Thoracic aorta (tissue), 2 donors: ENCODE results near the gene SIK1. TPM values are rescaled to one million over a fixed set of nuclear protein-coding genes. Genes with fewer than 3 reads are reported as not detected.

Experiments
- ATAC-seq: fragments of 150-250 bp; one replicate; pipeline ENCODE4 v1.8.0; 2017; ENCODE audit warnings: low read depth; ENCODE audit not compliant: insufficient number of reproducible peaks, low FRiP score
- DNase-seq: peaks from one replicate; pipeline ENCODE4 v3.0.0-alpha.2; 2020; ENCODE audit warnings: low spot score
- H3K27ac ChIP-seq, 2 donors: fragments of 200-600 bp; sonication (generic); 1 replicate in 1 of 2; 2 replicates in 1 of 2; pipeline ENCODE4 v1.5.1; 2016; ENCODE audit warnings: mild to moderate bottlenecking in 2 of 2, moderate library complexity in 2 of 2
- H3K27me3 ChIP-seq: fragments of 200-600 bp; sonication (generic); replicated peaks from 2 replicates; pipeline ENCODE4 v1.6.0; 2016; ENCODE audit warnings: mild to moderate bottlenecking; ENCODE audit not compliant: insufficient read depth
- H3K36me3 ChIP-seq: fragments of 200-600 bp; sonication (generic); one replicate; pipeline ENCODE4 v1.5.1; 2016
- H3K4me1 ChIP-seq, 2 donors: fragments of 200-600 bp; sonication (generic); 1 replicate in 1 of 2; 2 replicates in 1 of 2; pipeline versions ENCODE4 v1.5.1 to v1.6.0; 2016; ENCODE audit warnings: low read depth in 2 of 2, mild to moderate bottlenecking in 1 of 2; ENCODE audit not compliant: control insufficient read depth in 1 of 2
- H3K4me3 ChIP-seq: fragments of 200-600 bp; sonication (generic); 2 replicates; pipeline ENCODE4 v1.5.1; 2016; ENCODE audit warnings: mild to moderate bottlenecking
- H3K9me3 ChIP-seq: fragments of 200-600 bp; sonication (generic); 2 replicates; pipeline ENCODE4 v1.5.1; 2016
- CTCF ChIP-seq: fragments of 200-600 bp; sonication (generic); IDR thresholded peaks from one replicate; pipeline ENCODE4 v1.5.1; 2019; ENCODE audit warnings: antibody characterized with exemption
- total RNA-seq, 2 donors: library from RNA; depleted of rRNA; stranded (reverse); fragments of >200 nt; gene quantifications; one replicate each; pipeline versions ENCODE4 v1.1.0 to v1.2.3, GENCODE V29; 2016

The SIK1 gene
- total RNA-seq, 2 donors from 2014 or later = 1.8 to 6.3 TPM

DNA sequence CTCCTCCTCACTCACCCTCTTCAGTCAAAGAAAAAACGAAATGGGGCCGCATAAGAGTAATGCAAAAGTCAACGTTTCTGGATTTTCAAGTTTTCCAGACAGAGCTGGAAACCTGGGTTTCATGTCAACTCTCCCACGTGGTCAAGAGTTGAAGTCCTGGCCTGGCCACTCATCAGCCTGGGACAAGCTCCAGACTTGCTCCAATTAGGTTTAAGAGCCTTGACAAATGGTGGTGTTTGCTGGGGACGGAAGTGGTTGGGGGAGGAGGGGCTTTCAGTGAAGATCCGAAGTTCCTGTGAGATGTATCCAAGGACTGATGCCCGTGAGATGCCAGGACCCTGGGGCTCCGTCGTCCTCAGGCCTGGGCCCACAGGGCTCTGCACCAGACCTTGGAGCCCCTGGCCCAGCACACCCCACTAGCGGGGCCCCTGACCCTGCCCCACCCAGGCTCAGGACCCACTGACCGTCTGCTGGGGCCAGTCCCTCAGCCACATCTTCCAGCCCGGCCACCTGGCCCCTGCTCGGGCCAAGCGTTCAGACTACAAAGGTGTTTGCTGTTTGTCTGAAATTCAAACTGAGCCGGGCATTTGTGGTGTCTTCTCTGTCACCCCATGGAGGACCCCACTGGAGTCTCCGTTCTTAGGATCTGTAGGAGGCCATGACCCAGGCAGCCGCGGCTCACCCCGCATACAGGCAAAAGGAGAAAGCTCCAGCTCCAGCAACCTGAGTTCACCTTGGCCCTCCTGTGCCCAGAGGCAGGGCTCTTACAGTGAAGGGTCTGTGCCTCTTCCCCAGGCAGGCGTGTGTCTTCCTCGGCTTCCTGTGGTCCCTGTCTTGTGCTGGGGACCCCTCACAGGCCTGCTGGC, 53.3 kb downstream of the SIK1 start:
- DNase-seq (no peak), ATAC-seq (no peak)
- no peak for TF ChIP-seq CTCF
- Histone ChIP-seq H3K36me3 (no peaks in the 10 kb centered on the region), H3K27me3 (no peaks in the 10 kb centered on the region), H3K4me3 (no peak overlapping the region), H3K9me3 (no peaks in the 10 kb centered on the region), H3K4me1 (no peaks in the 10 kb centered on the region), H3K27ac (no peak overlapping the region)

DNA sequence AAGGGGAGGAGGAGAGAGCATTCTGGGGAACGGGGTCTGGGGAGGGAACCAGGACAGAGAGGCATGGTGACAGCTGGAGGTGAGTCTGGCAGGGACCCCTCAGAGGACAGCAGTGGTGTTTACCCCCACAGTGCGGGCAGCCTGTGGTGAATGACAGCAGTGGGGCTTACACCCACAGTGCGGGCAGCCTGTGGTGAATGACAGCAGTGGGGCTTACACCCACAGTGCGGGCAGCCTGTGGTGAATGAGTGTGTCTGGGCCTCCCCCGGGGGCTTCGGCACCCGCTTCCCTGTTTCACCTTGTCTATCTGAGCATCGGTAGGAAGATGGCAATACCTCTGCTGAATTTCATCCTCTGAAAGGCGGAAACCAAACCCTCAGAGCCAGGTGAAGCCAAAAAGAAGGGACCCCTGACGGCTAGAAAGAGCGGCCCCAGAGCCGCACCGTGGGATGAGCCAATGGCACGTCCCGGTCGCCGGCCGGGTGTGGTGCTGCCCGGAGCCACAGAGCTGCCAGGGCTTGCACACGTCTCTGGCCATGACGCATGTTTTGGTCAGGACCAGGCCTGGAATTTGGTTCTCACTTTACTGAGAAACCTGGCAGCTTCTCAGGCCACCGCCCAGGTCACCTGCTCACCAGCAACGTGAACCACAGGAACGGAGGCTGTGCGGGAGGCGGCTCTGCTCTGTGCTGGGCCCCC, 54.1 kb downstream of the SIK1 start:
- no peaks in the 10 kb centered on the region for H3K4me1 ChIP-seq
- no peaks in the 10 kb centered on the region for H3K9me3 ChIP-seq
- no peaks in the 10 kb centered on the region for H3K36me3 ChIP-seq
- ATAC-seq = no peak
- no peak overlapping the region for H3K27ac ChIP-seq
- no peaks in the 10 kb centered on the region for H3K27me3 ChIP-seq
- no peak overlapping the region for H3K4me3 ChIP-seq
- TF ChIP-seq CTCF = no peak
- DNase-seq = no peak

GRCh38 chr21:43371786-43372185, 55.1 kb downstream of the SIK1 start:
- H3K36me3 ChIP-seq = no peaks in the 10 kb centered on the region
- no peaks in the 10 kb centered on the region for H3K9me3 ChIP-seq
- H3K27ac ChIP-seq = no peak overlapping the region
- H3K27me3 ChIP-seq = no peaks in the 10 kb centered on the region
- H3K4me1 ChIP-seq = no peaks in the 10 kb centered on the region
- no peak for ATAC-seq
- H3K4me3 ChIP-seq = no peak overlapping the region
- TF ChIP-seq CTCF = no peak
- no peak for DNase-seq

GRCh38 chr21:43370888-43371570, 55.9 kb downstream of the SIK1 start:
- no peaks in the 10 kb centered on the region for H3K27me3 ChIP-seq
- no peak for TF ChIP-seq CTCF
- ATAC-seq = no peak
- no peak overlapping the region for H3K27ac ChIP-seq
- no peak for DNase-seq
- H3K9me3 ChIP-seq = no peaks in the 10 kb centered on the region
- no peaks in the 10 kb centered on the region for H3K4me1 ChIP-seq
- no peak overlapping the region for H3K4me3 ChIP-seq
- H3K36me3 ChIP-seq = no peaks in the 10 kb centered on the region

DNA sequence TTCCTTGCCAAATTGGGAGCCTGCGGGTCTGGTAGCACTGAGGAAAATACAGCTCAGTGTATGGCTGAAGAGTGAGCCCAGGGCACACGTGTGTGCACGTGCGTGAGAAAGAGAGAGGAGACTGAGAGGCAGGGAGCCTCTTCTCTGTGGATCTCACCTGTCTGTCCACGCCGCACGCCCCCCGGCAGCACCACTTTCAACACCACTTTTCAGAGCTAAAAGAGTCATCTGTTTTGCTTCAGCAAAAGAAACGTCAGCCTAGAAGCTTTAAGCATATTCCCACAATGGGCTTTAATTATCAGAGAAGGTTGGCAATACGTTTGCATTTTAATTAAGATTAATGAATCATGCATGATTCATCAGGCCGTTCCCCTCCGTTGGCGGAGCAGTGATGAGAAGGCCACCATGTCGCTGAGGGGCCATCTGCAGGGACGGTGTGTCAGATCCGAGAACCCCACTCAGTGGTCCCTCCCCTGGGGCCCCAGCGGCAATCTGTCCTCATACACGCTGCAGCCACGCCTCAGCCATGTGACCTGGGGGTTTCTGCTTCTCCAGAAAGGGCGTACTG, 56.8 kb downstream of the SIK1 start:
- no peak for DNase-seq
- Histone ChIP-seq H3K9me3 (no peaks in the 10 kb centered on the region), H3K4me3 (no peak overlapping the region), H3K4me1 (no peaks in the 10 kb centered on the region), H3K36me3 (no peaks in the 10 kb centered on the region), H3K27ac (no peak overlapping the region), H3K27me3 (no peaks in the 10 kb centered on the region)
- TF ChIP-seq CTCF = no peak
- ATAC-seq = no peak
